Anterior cingulate cortex (tissue), 58 donors: ENCODE data around the gene TMEM37.
A peak's percentile ranks its signal among the peaks of the same experiment; 100 is the strongest.
"Not testable (repeated sequence)": the region's sequence is repeated elsewhere in the genome, so short reads cannot be mapped to it uniquely, and the experiment has no call there.

Experiments
- DNase-seq, 58 donors: peaks; one replicate each; lab custom pipeline; 2025; lab: John Stamatoyannopoulos, UW

The TMEM37 gene, protein sequence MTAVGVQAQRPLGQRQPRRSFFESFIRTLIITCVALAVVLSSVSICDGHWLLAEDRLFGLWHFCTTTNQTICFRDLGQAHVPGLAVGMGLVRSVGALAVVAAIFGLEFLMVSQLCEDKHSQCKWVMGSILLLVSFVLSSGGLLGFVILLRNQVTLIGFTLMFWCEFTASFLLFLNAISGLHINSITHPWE

DNA sequence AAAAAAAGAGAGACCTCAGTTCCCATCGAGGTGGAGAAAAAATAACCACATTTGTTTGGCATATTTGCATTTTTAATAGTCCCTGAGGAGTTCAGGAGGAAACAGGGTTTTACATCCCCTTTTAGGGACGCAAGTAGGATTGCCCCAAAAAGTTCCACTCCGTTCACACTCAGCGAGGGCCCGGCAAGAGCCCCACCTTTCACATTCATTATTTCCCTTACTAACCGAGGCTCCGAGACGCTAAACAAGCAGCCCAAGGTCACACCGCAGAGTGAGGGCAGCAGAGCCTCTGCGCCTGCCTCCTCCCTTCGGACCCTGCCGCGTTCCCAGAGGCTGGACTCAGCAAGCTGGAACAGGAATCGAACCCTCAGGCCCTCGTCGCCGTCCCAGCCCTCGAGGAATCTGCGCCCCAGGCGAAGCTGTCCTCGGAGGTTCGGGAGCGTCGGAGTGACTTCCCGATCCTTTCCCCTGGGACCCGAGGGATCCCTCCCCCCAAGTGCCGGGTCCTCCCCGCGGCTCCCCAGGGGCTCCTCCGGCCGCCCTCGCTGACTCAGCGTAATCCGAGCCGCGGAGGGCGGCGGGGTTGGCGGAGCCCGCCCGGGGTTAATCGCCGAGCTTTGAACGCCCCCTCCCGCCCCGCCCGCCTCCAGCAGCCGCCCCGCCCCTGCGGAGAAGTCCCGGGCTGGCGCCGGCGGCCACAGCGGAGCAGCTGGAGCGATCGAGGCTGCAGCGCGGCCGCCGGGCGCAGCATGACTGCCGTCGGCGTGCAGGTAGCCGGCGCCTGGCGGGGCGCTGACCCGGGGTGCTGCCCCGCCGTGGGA is at the start of gene TMEM37:
TSS of gene TMEM37 (plus strand) at position 700 of the 821 bp plus-strand sequence. CDS start at position 750, 50 bp downstream.
- DNase-seq = peak in 8 of 58 donors; percentile 8 to 34 (median 12)

DNA sequence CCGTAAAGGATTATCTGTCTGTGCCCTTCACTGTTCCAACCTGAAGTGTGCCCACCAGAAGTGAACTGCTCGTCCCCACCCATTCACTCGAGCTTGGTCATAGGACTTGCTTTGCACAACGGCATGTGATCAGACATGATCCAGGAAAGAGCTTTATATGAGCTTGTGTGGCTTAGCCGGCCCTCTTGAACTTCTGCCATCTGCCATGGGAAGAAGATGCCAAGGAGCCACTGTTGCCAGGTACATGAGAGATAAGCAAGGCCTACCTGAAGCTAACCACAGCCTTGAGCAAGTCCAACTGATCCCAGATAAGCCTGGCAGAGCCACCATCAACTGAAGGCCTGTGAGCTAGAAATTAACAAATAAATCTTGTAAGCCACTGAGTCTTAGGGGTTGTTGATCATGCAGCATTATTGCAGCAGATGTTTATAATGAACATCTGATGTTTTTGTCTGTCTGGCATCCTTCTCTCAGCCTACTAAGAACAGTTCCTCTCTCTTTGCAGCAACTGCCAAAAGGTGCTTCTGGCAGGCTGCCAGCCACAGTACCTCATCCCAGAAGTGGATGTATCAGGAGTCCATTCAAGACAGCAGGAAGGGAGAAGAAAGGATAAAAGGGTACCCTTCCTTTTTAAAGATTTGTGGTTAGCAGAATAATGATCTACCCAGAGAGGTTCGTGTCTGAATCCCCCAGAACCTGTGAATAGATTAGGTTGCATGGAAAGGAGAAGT is 48.1 kb upstream of the TMEM37 start:
- DNase-seq = no peak

DNA sequence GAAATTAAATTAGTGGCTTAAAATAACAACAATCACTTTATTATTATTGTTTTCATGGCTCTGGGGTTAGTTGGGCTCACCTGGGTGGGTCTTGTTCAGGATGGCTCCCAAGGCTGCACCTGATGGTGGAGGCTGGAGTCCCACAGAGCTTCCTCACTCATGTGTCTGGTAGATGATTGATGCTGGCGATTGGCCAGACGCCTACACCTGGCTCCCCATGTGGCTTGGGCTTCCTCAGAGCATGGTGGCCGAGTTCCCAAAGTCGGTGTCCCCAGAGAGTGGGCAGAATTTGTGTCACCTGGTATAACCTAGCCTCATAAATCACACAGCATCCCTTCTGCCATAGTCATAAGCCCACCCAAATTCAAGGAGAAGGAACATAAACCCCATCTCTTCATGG is 46.7 kb upstream of the TMEM37 start:
- DNase-seq = no peak

DNA sequence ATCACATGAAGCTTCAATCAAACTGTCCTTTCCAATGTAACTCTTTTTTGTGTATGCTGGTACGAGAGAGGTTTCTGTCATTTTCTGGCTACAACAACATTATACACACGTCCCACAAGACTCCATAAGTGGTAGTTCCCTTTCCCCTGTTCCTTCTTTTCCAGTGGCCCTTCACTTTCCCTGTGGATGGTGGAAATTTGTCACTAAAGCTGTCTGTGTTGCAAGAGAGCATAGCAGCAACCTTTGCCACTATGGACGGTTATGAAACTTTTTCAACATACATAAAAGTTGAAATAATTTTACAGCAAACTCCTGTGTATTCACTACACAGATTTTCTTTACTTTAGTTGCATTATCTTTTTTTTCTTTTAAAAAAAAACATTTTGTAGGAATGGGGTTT is 46.2 kb upstream of the TMEM37 start:
- no peak for DNase-seq

DNA sequence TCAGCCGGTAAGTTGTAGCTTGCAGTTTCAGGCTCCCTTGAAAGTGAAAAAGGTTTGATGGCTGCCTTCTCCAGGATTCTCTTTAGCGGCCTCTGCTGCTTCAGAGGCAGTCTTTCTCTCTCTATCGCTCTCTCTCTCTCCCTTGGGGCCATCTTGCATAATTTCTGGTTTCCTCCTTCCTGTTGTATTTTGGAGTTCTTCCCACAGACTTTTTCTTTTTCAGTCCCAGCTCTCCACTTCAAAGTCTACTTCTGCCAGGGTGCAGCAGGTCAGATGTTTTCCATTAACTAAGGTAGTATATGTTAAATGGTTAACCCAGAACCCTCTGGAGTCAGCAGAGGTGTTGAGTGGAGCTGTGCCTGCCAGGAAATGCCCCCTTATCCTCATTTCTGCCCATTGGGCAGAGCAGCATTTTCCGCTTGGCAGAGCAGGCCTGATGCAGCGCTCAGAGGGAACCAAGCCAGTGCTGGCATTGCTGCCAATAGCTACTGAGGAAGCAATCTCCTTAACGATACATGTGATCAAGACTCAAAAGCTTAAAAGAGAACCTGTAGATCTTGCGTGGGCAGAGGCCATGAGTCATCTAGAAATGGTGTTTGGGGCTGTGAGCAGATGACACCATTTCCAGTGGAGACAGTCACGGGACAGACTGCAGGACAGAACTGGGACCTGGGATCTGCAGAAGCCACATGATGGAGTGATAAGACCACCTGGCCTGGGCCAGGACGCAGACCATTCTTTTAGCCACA is 44.1 kb upstream of the TMEM37 start:
- DNase-seq = peak in 54 of 58 donors; percentile 13 to 87 (median 61)

DNA sequence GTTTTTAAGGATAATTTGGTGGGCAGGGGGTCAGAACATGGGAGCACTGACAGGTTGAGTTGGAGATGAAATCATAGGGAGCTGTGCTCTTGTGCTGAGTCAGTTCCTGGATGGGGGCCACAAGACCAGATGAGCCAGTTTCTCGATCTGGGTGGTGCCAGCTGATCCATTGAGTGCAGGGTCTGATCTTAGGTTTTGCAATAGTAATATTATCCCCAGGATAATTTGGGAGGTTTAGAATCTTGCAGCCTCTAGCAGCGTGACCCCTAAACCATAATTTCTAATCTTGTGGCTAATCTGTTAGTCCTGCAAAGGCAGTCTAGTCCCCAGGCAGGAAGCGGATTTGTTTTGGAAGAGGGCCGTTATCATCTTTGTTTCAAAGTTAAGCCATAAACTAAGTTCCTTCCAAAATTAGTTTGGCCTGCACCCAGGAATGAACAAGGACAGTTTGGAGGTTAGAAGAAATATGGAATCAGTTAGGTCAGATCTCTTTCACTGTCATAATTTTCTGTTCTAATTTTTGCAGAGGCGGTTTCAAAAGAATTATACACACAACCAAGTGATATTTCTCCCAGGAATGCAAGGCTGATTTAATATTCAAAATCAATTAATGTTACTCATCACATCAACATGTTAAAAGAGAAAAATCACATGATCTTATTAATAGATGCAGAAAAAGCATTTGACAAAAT is 41.9 kb upstream of the TMEM37 start:
- peak in 4 of 58 donors; percentile 6 to 42 (median 14) for DNase-seq

DNA sequence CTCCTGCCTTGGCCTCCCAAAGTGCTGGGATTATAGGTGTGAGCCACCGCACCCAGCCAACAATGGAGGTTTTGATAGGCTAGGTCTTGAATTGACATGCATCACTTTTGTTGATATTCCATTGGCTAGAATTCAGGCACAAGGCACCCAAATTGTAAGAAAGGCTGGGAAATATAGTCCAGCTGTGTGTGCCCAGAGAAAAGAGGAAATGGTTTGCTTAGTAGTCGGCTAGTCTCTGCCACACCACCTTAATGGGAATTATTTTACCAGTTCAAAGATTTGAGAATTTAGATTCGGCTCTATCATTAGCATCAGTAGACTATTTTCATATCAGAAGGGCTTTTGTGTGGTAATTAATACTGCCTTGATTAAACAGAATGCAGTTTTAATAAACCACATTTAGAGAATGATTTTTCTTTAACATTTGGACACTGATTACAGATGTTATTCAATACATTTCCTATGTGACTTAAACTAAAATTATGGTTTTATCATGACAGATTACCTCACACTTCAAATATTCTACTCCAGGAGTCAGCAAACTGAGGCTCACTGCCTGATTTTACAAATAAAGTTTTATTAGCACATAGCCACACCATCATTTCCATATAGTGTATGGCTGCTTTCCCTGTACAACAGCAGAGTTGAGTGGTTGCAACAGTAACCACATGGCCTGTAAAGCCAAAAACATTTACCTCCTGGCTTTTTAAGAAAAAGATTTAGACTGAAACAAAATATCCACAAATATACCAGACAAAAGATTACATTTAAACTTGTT is 37.5 kb upstream of the TMEM37 start:
- DNase-seq = no peak

DNA sequence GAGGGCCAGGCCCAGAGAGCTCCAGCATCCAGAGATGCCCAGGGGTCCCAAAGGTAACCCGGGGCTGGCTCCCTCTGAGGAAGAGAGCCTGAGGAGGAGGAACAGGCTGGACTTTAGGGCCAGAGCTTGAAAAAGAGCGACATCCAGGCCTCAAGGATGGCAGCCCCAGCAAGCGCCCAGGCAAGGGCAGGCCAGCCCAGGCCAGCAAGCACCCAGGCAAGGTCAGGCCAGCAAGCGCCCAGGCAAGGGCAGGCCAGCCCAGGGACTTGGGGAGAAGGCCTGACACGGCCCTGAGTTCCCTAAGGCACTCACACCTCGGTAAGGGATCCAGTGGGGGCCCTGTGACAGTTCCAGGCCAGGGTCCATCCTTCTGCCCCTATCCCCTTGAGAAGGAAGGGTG is 34.5 kb upstream of the TMEM37 start:
- DNase-seq = no peak

DNA sequence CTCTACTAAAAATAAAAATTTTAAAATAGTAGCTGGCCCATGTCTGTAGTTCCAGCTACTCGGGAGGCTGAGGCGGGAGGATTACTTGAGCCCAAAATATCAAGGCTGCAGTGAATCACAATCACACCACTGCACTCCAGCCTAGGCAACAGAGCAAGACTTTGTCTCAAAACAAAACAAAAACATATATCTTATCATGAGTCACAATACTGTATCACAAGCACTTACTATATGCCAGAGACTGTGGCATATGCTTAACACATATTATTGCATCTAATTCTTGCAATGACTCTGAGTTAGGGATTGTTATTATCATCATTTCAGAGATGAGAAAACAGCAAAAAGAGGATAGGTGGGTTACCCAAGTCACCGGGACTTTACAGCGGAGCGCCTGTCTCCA is 29.5 kb upstream of the TMEM37 start:
- no peak for DNase-seq

DNA sequence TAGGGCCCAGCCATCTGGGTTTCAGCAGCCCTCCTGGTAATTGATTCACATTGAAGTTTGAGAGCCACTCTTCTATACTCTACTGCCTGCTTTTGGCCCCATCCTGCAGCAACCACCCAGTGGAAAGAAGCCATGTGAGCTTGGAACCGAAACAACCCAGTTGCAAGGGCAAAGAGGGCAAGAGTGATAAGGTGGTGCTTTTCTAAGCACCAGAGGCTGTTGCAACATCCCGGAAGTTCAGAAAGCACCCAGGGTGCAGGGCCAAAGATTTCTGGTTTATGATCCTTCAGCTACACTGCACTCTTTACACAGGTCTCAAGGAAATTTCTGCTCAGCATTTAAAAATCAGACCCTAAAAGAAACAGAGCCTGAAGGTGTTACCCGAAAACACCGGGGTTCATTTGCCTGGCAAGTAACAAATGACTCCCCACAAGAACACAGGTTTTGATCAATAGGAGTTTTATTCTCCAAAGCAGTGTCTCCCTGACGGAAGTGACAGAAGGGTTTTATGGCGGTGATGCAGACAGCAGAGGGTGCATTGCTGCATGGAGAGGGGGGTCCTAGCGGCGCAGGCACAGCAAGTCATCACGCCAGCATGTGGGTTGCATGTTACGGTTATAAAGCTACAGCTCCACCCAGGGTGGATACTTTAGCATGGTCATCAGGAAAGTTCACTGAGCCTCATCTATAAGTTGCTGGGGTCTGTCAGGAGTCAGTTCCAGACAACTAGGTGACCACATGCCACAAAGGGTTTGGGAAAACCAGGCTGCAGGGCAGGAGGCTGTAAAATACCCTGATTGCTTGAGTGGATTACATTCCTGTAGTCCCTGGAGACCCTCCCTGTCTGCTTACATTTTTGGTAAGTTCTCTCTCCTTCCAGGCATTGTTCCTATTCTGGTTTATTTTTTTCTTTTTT is 28.8 kb upstream of the TMEM37 start:
- no peak for DNase-seq

DNA sequence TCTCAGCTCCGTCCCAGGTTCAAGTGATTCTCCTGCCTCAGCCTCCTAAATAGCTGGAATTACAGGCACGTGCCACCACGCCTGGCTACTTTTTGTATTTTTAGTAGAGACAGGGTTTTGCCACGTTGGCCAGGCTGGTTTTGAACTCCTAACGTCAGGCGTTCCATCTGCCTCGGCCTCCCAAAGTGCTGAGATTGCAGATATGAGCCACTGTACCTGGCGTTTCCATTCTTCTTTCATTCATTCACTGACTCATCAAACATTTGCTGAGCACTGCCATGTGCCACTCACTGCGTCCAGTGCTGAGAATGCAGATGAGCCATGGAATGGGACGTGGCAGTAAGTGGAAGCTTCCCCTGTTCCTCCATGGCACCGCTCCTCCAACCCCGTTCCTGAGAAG is 28.0 kb upstream of the TMEM37 start:
- not testable (repeated sequence) for DNase-seq

DNA sequence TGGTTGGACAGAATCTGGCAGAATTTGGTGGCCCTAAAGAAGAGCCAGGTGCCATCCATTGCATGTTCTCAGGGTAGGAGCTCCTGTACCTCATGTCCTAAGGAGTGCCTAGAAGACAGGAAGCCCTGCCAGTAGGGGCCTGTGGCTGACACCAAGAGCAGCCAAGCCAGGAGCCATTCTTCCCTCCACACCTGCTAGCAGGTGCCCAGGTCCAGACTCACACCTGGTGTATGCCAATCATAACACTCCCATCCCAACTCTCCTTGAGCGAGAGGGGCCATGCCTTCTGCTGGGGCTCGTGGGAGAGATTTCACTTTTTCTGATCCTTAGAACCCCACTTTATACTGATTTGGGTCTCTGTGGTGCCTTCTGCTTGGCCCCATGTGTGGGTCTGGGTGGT is 26.5 kb upstream of the TMEM37 start:
- no peak for DNase-seq

DNA sequence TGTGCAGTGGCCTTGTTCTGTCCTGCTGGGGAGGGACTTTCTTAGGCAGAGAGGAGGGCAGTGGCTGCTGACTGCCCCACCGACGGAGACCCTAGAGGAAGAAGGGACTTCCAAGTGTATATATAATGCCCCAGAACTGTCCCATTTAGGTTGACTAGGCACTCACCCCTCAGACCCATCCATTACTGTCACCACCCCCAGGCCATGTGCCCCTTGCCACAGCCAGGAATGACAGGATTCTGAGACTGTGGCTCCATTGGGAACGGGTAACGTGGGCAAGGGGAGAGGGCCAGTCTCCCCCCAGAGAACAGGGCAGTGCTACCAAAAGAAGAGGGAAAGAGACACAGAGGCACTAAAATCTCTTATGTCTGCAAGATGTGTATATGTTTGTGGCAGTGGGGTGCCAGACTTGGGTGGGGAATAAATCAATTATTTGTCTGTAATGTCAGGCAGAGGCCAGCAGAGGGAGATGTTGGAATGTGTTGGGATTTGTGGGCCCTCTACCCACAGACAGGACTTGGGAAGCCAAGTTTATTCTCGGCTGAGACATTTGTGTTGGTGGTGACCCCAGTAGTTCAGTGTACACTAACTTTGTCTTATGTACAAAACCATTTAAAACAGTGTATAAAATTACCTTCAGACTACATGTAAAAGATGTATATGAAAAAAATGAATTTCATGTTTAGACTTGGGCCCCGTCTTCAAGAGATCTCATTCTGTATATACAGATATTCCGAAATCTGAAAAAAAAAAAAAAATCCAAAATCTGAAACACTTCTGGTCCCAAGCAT is 24.0 kb upstream of the TMEM37 start:
- DNase-seq = peak in 21 of 58 donors; percentile 7 to 47 (median 16)

DNA sequence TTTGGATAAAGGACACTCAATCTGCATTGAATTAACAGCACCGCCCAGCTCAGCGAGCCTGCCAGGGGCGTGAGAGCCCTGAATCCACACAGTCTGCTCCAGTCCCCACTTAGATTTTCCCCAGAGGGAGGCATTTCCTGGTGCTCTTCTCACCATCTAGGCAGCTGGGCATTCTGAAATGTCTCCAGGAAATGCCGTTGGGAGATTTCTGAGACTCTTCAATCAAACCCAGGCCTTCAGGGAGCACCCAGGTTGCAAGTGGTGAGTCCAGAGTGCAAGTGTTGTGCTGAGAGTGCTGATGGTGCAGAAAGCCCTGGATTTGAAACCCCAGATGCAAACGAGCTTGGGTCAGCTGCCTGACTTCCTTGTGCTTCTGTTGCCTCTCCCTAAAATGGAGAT is 23.4 kb upstream of the TMEM37 start:
- DNase-seq = no peak

DNA sequence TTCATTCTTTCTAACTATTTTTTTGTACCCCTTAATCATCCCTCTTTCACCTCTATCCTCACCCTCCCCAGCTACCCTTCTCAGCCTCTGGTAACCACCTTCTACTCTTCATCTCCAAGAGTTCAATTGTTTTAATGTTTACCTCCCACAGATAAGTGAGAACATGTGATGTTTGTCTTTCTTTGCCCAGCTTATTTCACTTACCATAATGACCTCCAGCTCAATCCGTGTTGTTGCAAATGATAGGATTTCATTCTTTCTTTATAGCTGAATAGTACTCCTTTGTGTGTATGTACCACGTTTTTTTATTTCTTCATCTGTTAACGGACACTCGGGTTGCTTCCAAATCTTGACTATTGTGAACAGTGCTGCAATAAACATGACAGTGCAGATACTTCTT is 22.1 kb upstream of the TMEM37 start:
- DNase-seq = no peak

DNA sequence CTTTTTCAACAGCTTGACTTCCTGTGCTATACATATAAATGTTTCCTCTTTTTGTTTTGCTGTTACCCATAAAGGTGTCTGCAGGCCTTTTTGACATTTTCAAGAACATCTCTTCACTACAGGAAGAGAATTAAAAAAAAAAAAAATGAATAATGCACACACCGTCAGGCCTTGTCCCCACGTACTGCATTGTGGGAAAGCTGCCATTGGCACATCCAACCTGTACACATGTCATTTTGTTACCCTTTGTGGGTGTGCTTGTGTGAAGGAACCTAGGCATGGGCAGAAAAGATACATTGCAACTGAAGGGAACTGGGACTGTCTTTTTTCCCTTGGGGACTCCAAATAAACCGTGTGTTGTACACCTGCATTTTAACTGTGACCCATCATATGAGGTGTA is 16.8 kb upstream of the TMEM37 start:
- DNase-seq = no peak

DNA sequence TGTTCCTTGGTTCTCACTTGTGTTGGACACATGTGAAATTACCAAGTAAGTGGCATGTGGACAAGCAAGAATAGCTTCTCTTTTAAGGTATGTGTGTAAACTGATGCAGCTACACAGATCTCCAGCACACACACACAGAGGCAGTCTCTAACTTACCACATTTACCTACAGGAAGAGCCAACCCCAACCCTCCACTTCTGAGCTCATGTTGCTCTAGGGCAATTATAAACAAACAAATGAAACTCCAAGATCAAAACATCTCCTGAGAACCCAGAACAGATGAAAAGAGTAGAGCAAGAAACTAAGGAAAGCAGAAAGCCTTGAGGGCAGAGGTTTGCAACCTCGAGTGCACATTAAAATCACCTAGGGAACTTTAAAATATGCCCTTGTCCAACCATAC is 16.0 kb upstream of the TMEM37 start:
- DNase-seq = no peak
